ENCODE results near the gene USP13. TPM values are rescaled to one million over a fixed set of nuclear protein-coding genes. Genes with fewer than 3 reads are reported as not detected.
A peak's percentile ranks its signal among the peaks of the same experiment; 100 is the strongest.

Gene USP13
- total RNA-seq, 1 experiment from 2014 or later: 14.8 TPM

DNA sequence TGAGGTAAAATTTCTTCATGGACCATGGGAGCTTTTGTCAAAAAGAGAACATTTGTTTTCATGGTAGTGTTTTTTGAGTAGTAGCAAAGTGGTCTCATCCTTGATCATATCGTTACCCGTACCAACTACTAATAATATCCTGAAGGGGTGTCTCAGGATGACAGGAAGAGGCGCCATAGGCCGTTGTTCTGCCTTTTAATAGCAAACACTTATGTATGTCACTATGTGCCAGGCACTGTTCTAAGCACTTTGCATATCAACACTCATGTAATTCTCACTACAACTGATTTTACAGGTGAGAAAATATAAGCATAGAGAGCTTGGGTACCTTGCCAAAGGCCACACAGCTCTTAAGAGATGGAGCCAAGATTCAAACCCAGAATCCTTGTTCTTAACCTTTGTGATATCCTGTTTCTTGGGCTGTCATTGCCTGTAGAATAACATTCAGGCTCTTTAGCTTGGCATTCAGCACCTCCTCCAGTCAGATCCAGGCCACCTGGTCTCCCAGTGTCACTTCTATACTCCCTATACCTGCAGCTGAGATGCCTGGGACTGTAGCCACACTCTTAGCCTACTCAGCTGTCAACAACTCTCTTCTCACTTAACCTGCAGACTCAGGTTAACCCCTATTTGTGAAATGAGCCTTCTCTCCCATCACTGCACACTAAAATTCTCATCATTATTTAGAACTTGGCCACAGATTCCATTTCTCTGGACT lies 113.7 kb downstream of the USP13 start:
- peaks cover 18% of the 10 kb centered on the region for H3K4me1 ChIP-seq (ENCODE audit: insufficient read depth, low read length)
- H3K36me3 ChIP-seq (ENCODE audit: low read depth, low read length): peaks cover 12% of the 10 kb centered on the region
- H3K9me3 ChIP-seq (ENCODE audit: low read length): no peaks in the 10 kb centered on the region
- H4K20me1 ChIP-seq (ENCODE audit: low read length): no peaks in the 10 kb centered on the region
- ATAC-seq (no peak), DNase-seq (no peak)
- H3K9ac ChIP-seq (ENCODE audit: low read length): no peak overlapping the region
- H3K4me3 ChIP-seq (ENCODE audit: low read length): no peak overlapping the region
- H3K4me2 ChIP-seq (ENCODE audit: low read length): no peak overlapping the region
- H3K79me2 ChIP-seq (ENCODE audit: low read length): no peaks in the 10 kb centered on the region
- H3K27ac ChIP-seq (ENCODE audit: low read length): no peak overlapping the region
- intact Hi-C loops (cut with micrococcal nuclease): loop anchor here (5.0 kb wide), 1 partner anchor 911 kb away; the partner anchor contains the start of gene CCDC39
- H3K27me3 ChIP-seq (ENCODE audit: low read length): no peaks in the 10 kb centered on the region
- H3F3A ChIP-seq (ENCODE audit: low read length, unreplicated experiment): no peaks in the 10 kb centered on the region
- no TSS peak for BruUV-seq (replicated peaks)
- TF ChIP-seq EZH2phosphoT487 (IDR thresholded peaks at IDR 0.05; ENCODE audit: borderline replicate concordance, low read length): no peak
- TF ChIP-seq EZH2 (IDR thresholded peaks at IDR 0.05; ENCODE audit: low read length, unreplicated experiment): no peak
- TF ChIP-seq, protein P1, sequence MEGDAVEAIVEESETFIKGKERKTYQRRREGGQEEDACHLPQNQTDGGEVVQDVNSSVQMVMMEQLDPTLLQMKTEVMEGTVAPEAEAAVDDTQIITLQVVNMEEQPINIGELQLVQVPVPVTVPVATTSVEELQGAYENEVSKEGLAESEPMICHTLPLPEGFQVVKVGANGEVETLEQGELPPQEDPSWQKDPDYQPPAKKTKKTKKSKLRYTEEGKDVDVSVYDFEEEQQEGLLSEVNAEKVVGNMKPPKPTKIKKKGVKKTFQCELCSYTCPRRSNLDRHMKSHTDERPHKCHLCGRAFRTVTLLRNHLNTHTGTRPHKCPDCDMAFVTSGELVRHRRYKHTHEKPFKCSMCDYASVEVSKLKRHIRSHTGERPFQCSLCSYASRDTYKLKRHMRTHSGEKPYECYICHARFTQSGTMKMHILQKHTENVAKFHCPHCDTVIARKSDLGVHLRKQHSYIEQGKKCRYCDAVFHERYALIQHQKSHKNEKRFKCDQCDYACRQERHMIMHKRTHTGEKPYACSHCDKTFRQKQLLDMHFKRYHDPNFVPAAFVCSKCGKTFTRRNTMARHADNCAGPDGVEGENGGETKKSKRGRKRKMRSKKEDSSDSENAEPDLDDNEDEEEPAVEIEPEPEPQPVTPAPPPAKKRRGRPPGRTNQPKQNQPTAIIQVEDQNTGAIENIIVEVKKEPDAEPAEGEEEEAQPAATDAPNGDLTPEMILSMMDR (conservative IDR thresholded peaks at IDR 0.05; ENCODE audit: low read depth, low read length): no peak
- ChIA-PET CTCF (interaction anchor here (1.1 kb wide), 1 partner anchor 829 kb away, joined by 4 read pairs; no protein-coding TSS in a partner anchor), POLR2A (ENCODE audit: unreplicated experiment) (no interaction called here)
- no peaks in the 10 kb centered on the region for H3K9me2 ChIP-seq (replicated peaks; ENCODE audit: low read length)
- no peak overlapping the region for H2AFZ ChIP-seq (ENCODE audit: low read length)

DNA sequence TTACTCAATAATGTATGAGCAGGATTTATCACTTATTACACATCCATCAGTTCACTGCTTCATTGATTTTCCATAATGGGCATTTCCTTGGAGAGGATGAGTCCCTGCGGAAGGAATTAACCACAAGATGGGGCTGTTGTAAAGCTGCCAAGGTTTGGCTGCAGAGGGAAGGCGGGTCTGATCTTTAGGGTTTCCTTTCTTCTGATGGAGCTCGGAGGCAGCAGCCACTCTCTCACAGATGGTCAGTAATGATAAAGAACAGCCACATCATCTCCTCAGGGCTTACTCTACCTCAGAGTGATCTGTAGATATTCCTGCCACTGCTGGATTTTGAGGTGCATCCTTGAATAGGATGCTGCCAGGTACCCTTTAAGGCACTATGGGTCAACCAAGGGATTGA lies 115.2 kb downstream of the USP13 start:
- no peaks in the 10 kb centered on the region for H3K9me2 ChIP-seq (replicated peaks; ENCODE audit: low read length)
- peaks cover 18% of the 10 kb centered on the region for H3K4me1 ChIP-seq (ENCODE audit: insufficient read depth, low read length)
- H2AFZ ChIP-seq (ENCODE audit: low read length): no peak overlapping the region
- H3K79me2 ChIP-seq (ENCODE audit: low read length): no peaks in the 10 kb centered on the region
- H3K9ac ChIP-seq (ENCODE audit: low read length): no peak overlapping the region
- intact Hi-C loops (cut with micrococcal nuclease): loop anchor here (1.0 to 5.0 kb wide), 3 partner anchors 161 to 909 kb away; partner anchors contain the start of gene CCDC39
- POLR2A ChIA-PET (ENCODE audit: unreplicated experiment): interaction anchor here (0.5 kb wide), 1 partner anchor 114 kb away, joined by 7 read pairs; no protein-coding TSS in a partner anchor
- TF ChIP-seq, protein P1 (conservative IDR thresholded peaks at IDR 0.05; ENCODE audit: low read depth, low read length): peak; percentile 87
- TF ChIP-seq EZH2 (IDR thresholded peaks at IDR 0.05; ENCODE audit: low read length, unreplicated experiment) (no peak), EZH2phosphoT487 (IDR thresholded peaks at IDR 0.05; ENCODE audit: borderline replicate concordance, low read length) (no peak)
- H3K27ac ChIP-seq (ENCODE audit: low read length): no peak overlapping the region
- no peak overlapping the region for H3K4me3 ChIP-seq (ENCODE audit: low read length)
- CTCF ChIA-PET: interaction anchor here (0.6 kb wide), 4 partner anchors 43 to 833 kb away, joined by 3 to 5 read pairs (median 4); no protein-coding TSS in a partner anchor
- H3K4me2 ChIP-seq (ENCODE audit: low read length): peak overlapping the region; percentile 27; the same call in 1 of the 2 replicates
- BruUV-seq (replicated peaks): no TSS peak
- H4K20me1 ChIP-seq (ENCODE audit: low read length): no peaks in the 10 kb centered on the region
- H3K9me3 ChIP-seq (ENCODE audit: low read length): no peaks in the 10 kb centered on the region
- H3F3A ChIP-seq (ENCODE audit: low read length, unreplicated experiment): no peaks in the 10 kb centered on the region
- peak; percentile 83 for ATAC-seq
- H3K36me3 ChIP-seq (ENCODE audit: low read depth, low read length): peaks cover 12% of the 10 kb centered on the region
- peak; percentile 90 for DNase-seq
- no peaks in the 10 kb centered on the region for H3K27me3 ChIP-seq (ENCODE audit: low read length)

Data from PC-3 (cell line).